Stimulated activated CD4-positive, alpha-beta T cell treated with anti-CD3 and anti-CD28 coated beads, TNF-alpha, amount 100 ng/mL, for 1 hour (primary cell): ENCODE measurements around the gene PDE7B.
"Not testable (repeated sequence)": the region's sequence is repeated elsewhere in the genome, so short reads cannot be mapped to it uniquely, and the experiment has no call there.

Source experiments
- DNase-seq, 3 donors: peaks; one replicate each; pipeline ENCODE4 v3.0.0-alpha.2; 2020; ENCODE audit warnings: low read depth in 3 of 3, low spot score in 1 of 3

PDE7B gene

GRCh38 chr6:136095986-136096385, 244.5 kb downstream of the PDE7B start:
- no peak for DNase-seq

GRCh38 chr6:136102991-136103688, 251.6 kb downstream of the PDE7B start:
- no peak for DNase-seq

- no peak for DNase-seq
Measured at GRCh38 chr6:136103763-136104311, 252.3 kb downstream of the PDE7B start.

GRCh38 chr6:136104556-136104955, 253.1 kb downstream of the PDE7B start:
- DNase-seq, result no peak

GRCh38 chr6:136105797-136106196, 254.3 kb downstream of the PDE7B start:
- not testable (repeated sequence) for DNase-seq

- no peak for DNase-seq
Measured at GRCh38 chr6:136108361-136108945, 257.0 kb downstream of the PDE7B start.

GRCh38 chr6:136111831-136112230, 260.3 kb downstream of the PDE7B start:
- DNase-seq, result no peak

GRCh38 chr6:136112262-136112661, 260.8 kb downstream of the PDE7B start:
- DNase-seq, result no peak

- no peak for DNase-seq
Measured at GRCh38 chr6:136113736-136114173, 262.3 kb downstream of the PDE7B start.

GRCh38 chr6:136114661-136115060, 263.2 kb downstream of the PDE7B start:
- no peak for DNase-seq

GRCh38 chr6:136115941-136116340, 264.4 kb downstream of the PDE7B start:
- DNase-seq, result no peak

GRCh38 chr6:136117081-136117480, 265.6 kb downstream of the PDE7B start:
- no peak for DNase-seq

GRCh38 chr6:136118787-136119186, 267.3 kb downstream of the PDE7B start:
- DNase-seq, result no peak

- DNase-seq, result no peak
Measured at GRCh38 chr6:136123468-136123867, 272.0 kb downstream of the PDE7B start.

GRCh38 chr6:136125585-136125984, 274.1 kb downstream of the PDE7B start:
- DNase-seq, result no peak

GRCh38 chr6:136127873-136128272, 276.4 kb downstream of the PDE7B start:
- DNase-seq, result no peak

- DNase-seq, result no peak
Measured at GRCh38 chr6:136129365-136129764, 277.9 kb downstream of the PDE7B start.

GRCh38 chr6:136134268-136134667, 282.8 kb downstream of the PDE7B start:
- no peak for DNase-seq

- DNase-seq, result no peak
Measured at GRCh38 chr6:136134751-136135150, 283.2 kb downstream of the PDE7B start.

GRCh38 chr6:136136274-136136673, 284.8 kb downstream of the PDE7B start:
- DNase-seq, result no peak

GRCh38 chr6:136137008-136137692, 285.6 kb downstream of the PDE7B start:
- no peak for DNase-seq
